Mesenchymal stem cell (in vitro differentiated cells and primary cell): ENCODE data around the gene YIF1A.
"Not testable (repeated sequence)": the region's sequence is repeated elsewhere in the genome, so short reads cannot be mapped to it uniquely, and the experiment has no call there.

ENCODE experiments used
- DNase-seq: peaks from one replicate; pipeline ENCODE4 v3.0.0-alpha.2; 2013
- H2AFZ ChIP-seq: one replicate; pipeline ENCODE4 v1.6.1; 2013; ENCODE audit warnings: low read depth, mild to moderate bottlenecking, control low read depth, inconsistent platforms, low read length, moderate library complexity
- H2AK5ac ChIP-seq: 2 replicates; pipeline ENCODE4 v1.6.1; 2013; ENCODE audit warnings: low read length, moderate library complexity, mild to moderate bottlenecking, inconsistent platforms; ENCODE audit not compliant: severe bottlenecking
- H2BK120ac ChIP-seq: one replicate; pipeline ENCODE4 v1.6.1; 2013; ENCODE audit warnings: low read depth, mild to moderate bottlenecking, inconsistent platforms, low read length, moderate library complexity
- H2BK12ac ChIP-seq, 2 experiments: one replicate each; pipeline ENCODE4 v1.6.1; 2013; ENCODE audit warnings: inconsistent platforms in 2 of 2, low read length in 2 of 2, mild to moderate bottlenecking in 2 of 2, moderate library complexity in 2 of 2, control low read depth in 1 of 2
- H2BK15ac ChIP-seq: one replicate; pipeline ENCODE4 v1.6.1; 2013; ENCODE audit warnings: mild to moderate bottlenecking, low read depth, inconsistent platforms; ENCODE audit not compliant: poor library complexity, severe bottlenecking
- H2BK5ac ChIP-seq: 2 replicates; pipeline ENCODE4 v1.6.1; 2013; ENCODE audit warnings: low read depth, mild to moderate bottlenecking, low read length, control low read depth, inconsistent platforms; ENCODE audit not compliant: poor library complexity, severe bottlenecking
- H3K14ac ChIP-seq, 2 experiments: one replicate each; pipeline ENCODE4 v1.6.1; 2013; ENCODE audit warnings: inconsistent platforms in 2 of 2, low read length in 2 of 2, control low read depth in 1 of 2, mild to moderate bottlenecking in 1 of 2, moderate library complexity in 1 of 2
- H3K18ac ChIP-seq, 2 experiments: one replicate each; pipeline ENCODE4 v1.6.1; 2013; ENCODE audit warnings: inconsistent platforms in 2 of 2, low read length in 2 of 2, control low read depth in 1 of 2, low read depth in 1 of 2, mild to moderate bottlenecking in 1 of 2
- H3K23ac ChIP-seq, 2 experiments: one replicate each; pipeline ENCODE4 v1.6.1; 2013; ENCODE audit warnings: inconsistent platforms in 2 of 2, low read length in 2 of 2, mild to moderate bottlenecking in 2 of 2, moderate library complexity in 2 of 2, control low read depth in 1 of 2
- H3K27ac ChIP-seq: 2 replicates; pipeline ENCODE4 v1.5.1; 2013; ENCODE audit warnings: mild to moderate bottlenecking, moderate library complexity, low read length, control low read depth, inconsistent platforms; ENCODE audit not compliant: poor library complexity, severe bottlenecking
- H3K27me3 ChIP-seq, 2 experiments: 2 replicates each; pipeline versions ENCODE4 v1.6.1 to v1.7.0; 2013; ENCODE audit warnings: low read length in 2 of 2, mild to moderate bottlenecking in 2 of 2, moderate library complexity in 2 of 2, control low read depth in 1 of 2, inconsistent platforms in 1 of 2; ENCODE audit not compliant: control insufficient read depth in 1 of 2, insufficient read depth in 1 of 2
- H3K36me3 ChIP-seq, 2 experiments: 2 replicates each; pipeline versions ENCODE4 v1.6.1 to v1.7.0; 2013; ENCODE audit warnings: low read length in 2 of 2, control low read depth in 1 of 2, inconsistent platforms in 1 of 2, low read depth in 1 of 2, mild to moderate bottlenecking in 1 of 2; ENCODE audit not compliant: insufficient read depth in 2 of 2, control insufficient read depth in 1 of 2
- H3K4ac ChIP-seq, 2 experiments: one replicate each; pipeline ENCODE4 v1.6.1; 2013; ENCODE audit warnings: inconsistent platforms in 2 of 2, low read length in 2 of 2, mild to moderate bottlenecking in 2 of 2, moderate library complexity in 2 of 2, control low read depth in 1 of 2, low read depth in 1 of 2
- H3K4me1 ChIP-seq: 2 replicates; pipeline ENCODE4 v1.6.1; 2013; ENCODE audit warnings: low read depth, low read length, control low read depth; ENCODE audit not compliant: control insufficient read depth, insufficient read depth
- H3K4me2 ChIP-seq: 2 replicates; pipeline ENCODE4 v1.6.1; 2013; ENCODE audit warnings: low read length, mild to moderate bottlenecking, inconsistent platforms; ENCODE audit not compliant: poor library complexity, severe bottlenecking
- H3K4me3 ChIP-seq, 2 experiments: 2 replicates each; pipeline versions ENCODE4 v1.5.1 to v1.7.0; 2013; ENCODE audit warnings: low read length in 2 of 2, mild to moderate bottlenecking in 2 of 2, control low read depth in 1 of 2, low read depth in 1 of 2; ENCODE audit not compliant: insufficient read depth in 1 of 2
- H3K79me1 ChIP-seq: replicated peaks from 2 replicates; pipeline ENCODE4 v1.6.1; 2013; ENCODE audit warnings: mild to moderate bottlenecking, control low read depth, low read length, inconsistent platforms; ENCODE audit not compliant: poor library complexity, severe bottlenecking
- H3K9ac ChIP-seq: 2 replicates; pipeline ENCODE4 v1.7.0; 2013; ENCODE audit warnings: mild to moderate bottlenecking, low read length, moderate library complexity
- H3K9me3 ChIP-seq: 2 replicates; pipeline ENCODE4 v1.7.0; 2013; ENCODE audit warnings: mild to moderate bottlenecking, low read length; ENCODE audit not compliant: control insufficient read depth
- H4K8ac ChIP-seq: one replicate; pipeline ENCODE4 v1.6.1; 2013; ENCODE audit warnings: inconsistent platforms, mild to moderate bottlenecking, low read length, moderate library complexity
- H4K91ac ChIP-seq: one replicate; pipeline ENCODE4 v1.6.1; 2013; ENCODE audit warnings: mild to moderate bottlenecking, low read length, inconsistent platforms
- WGBS: methylation state at CpG from one replicate; pipeline ENCODE4 v1.1.7; 2013; ENCODE audit warnings: mixed read lengths; 5-methylcytosine and 5-hydroxymethylcytosine counted together

Gene YIF1A

GRCh38 chr11:66258473-66258893 lies 30.5 kb downstream of the YIF1A start:
- H3K27me3 ChIP-seq = no peaks in the 10 kb centered on the region
- peaks cover 39 to 46% of the 10 kb centered on the region in 2 experiments for H3K36me3 ChIP-seq
- 13% methylated on average over 28 of the region's 28 CpGs for WGBS
- H3K18ac ChIP-seq = peak overlapping the region in 1 of 2 experiments; percentile 48
- no peak for DNase-seq
- H3K79me1 ChIP-seq = peaks cover 32% of the 10 kb centered on the region
- H3K4me2 ChIP-seq = peak overlapping the region; percentile 98
- H3K4me1 ChIP-seq = peaks cover 14% of the 10 kb centered on the region
- no peak overlapping the region for H2BK5ac ChIP-seq
- peak overlapping the region; percentile 92 for H3K9ac ChIP-seq
- H2BK120ac ChIP-seq = no peak overlapping the region
- H3K4ac ChIP-seq = peak overlapping the region in 1 of 2 experiments; percentile 43
- H2AK5ac ChIP-seq = no peak overlapping the region
- H3K14ac ChIP-seq = peak overlapping the region in 1 of 2 experiments; percentile 2
- H2BK12ac ChIP-seq = no peak overlapping the region
- no peaks in the 10 kb centered on the region for H3K9me3 ChIP-seq
- no peak overlapping the region for H3K27ac ChIP-seq
- H3K23ac ChIP-seq = peak overlapping the region in 1 of 2 experiments; percentile 24
- H3K4me3 ChIP-seq = peak overlapping the region; percentile 85 to 94
- peak overlapping the region; percentile 76 for H4K91ac ChIP-seq
- no peak overlapping the region for H2BK15ac ChIP-seq
- H4K8ac ChIP-seq = peak overlapping the region; percentile 68
- H2AFZ ChIP-seq = no peak overlapping the region

- not testable (repeated sequence) for H2BK120ac ChIP-seq, DNase-seq, H2BK5ac ChIP-seq, H3K18ac ChIP-seq, H3K4ac ChIP-seq, H3K23ac ChIP-seq, H2AFZ ChIP-seq, H2BK12ac ChIP-seq, H3K27me3 ChIP-seq, H3K79me1 ChIP-seq, H3K9ac ChIP-seq, H2BK15ac ChIP-seq, H3K14ac ChIP-seq, H2AK5ac ChIP-seq, H3K4me1 ChIP-seq, H4K8ac ChIP-seq, H3K4me3 ChIP-seq, H3K4me2 ChIP-seq, H4K91ac ChIP-seq, H3K27ac ChIP-seq, H3K9me3 ChIP-seq
- peaks cover 24 to 25% of the 10 kb centered on the region in 2 experiments for H3K36me3 ChIP-seq
- 94% methylated on average over 6 of the region's 6 CpGs for WGBS
Measured at GRCh38 chr11:66253081-66253480, 35.9 kb downstream of the YIF1A start.

- peaks cover 30 to 31% of the 10 kb centered on the region in 2 experiments for H3K36me3 ChIP-seq
- H3K4me1 ChIP-seq = peaks cover 3% of the 10 kb centered on the region
- H3K4me3 ChIP-seq = no peak overlapping the region
- H4K8ac ChIP-seq = no peak overlapping the region
- no peak for DNase-seq
- no peak overlapping the region for H4K91ac ChIP-seq
- H2AK5ac ChIP-seq = no peak overlapping the region
- no peaks in the 10 kb centered on the region for H3K79me1 ChIP-seq
- H3K18ac ChIP-seq = no peak overlapping the region
- H3K9ac ChIP-seq = no peak overlapping the region
- H3K4me2 ChIP-seq = no peak overlapping the region
- no peak overlapping the region for H2BK120ac ChIP-seq
- H3K9me3 ChIP-seq = no peaks in the 10 kb centered on the region
- no peak overlapping the region for H2BK5ac ChIP-seq
- no peak overlapping the region for H3K27ac ChIP-seq
- no peak overlapping the region for H3K23ac ChIP-seq
- H3K27me3 ChIP-seq = no peaks in the 10 kb centered on the region
- no peak overlapping the region for H3K14ac ChIP-seq
- H2BK15ac ChIP-seq = no peak overlapping the region
- no peak overlapping the region for H3K4ac ChIP-seq
- H2AFZ ChIP-seq = no peak overlapping the region
- H2BK12ac ChIP-seq = no peak overlapping the region
- 87% methylated on average over 6 of the region's 7 CpGs for WGBS
Measured at GRCh38 chr11:66251809-66252208, 37.1 kb downstream of the YIF1A start.

- Histone ChIP-seq H2BK15ac (no peak overlapping the region), H3K23ac (no peak overlapping the region), H2BK120ac (no peak overlapping the region), H2AFZ (no peak overlapping the region), H4K8ac (no peak overlapping the region), H4K91ac (no peak overlapping the region), H3K18ac (no peak overlapping the region), H3K79me1 (no peaks in the 10 kb centered on the region), H2BK12ac (no peak overlapping the region), H3K14ac (no peak overlapping the region), H2AK5ac (no peak overlapping the region), H3K4ac (no peak overlapping the region), H2BK5ac (no peak overlapping the region), H3K36me3 (peaks cover 38 to 53% of the 10 kb centered on the region in 2 experiments), H3K4me3 (no peak overlapping the region), H3K9ac (no peak overlapping the region), H3K9me3 (no peaks in the 10 kb centered on the region), H3K4me1 (peaks cover 1% of the 10 kb centered on the region), H3K4me2 (no peak overlapping the region), H3K27ac (no peak overlapping the region), H3K27me3 (no peaks in the 10 kb centered on the region)
- WGBS = 93% methylated on average over 6 of the region's 6 CpGs
- no peak for DNase-seq
Measured at GRCh38 chr11:66248903-66249302, 40.0 kb downstream of the YIF1A start.
